KOPT-K1 (cell line): ENCODE results near the gene SDK1.

Experiments used
- H3K27ac ChIP-seq: fragments of 200-600 bp; sonication (generic); 2 replicates; pipeline ENCODE4 v1.5.1; 2016; ENCODE audit warnings: antibody characterized with exemption, mild to moderate bottlenecking, low read depth, low read length; ENCODE audit not compliant: poor library complexity, severe bottlenecking
- H3K36me3 ChIP-seq: fragments of 200-600 bp; sonication (generic); 2 replicates; pipeline ENCODE4 v1.5.1; 2017; ENCODE audit warnings: antibody characterized with exemption, mild to moderate bottlenecking, low read length, moderate library complexity; ENCODE audit not compliant: insufficient read depth
- H3K9me3 ChIP-seq: fragments of 200-600 bp; sonication (generic); 2 replicates; pipeline ENCODE4 v1.5.1; 2017; ENCODE audit warnings: antibody characterized with exemption, low read length, mild to moderate bottlenecking; ENCODE audit not compliant: insufficient read depth, poor library complexity, severe bottlenecking

Gene SDK1

DNA sequence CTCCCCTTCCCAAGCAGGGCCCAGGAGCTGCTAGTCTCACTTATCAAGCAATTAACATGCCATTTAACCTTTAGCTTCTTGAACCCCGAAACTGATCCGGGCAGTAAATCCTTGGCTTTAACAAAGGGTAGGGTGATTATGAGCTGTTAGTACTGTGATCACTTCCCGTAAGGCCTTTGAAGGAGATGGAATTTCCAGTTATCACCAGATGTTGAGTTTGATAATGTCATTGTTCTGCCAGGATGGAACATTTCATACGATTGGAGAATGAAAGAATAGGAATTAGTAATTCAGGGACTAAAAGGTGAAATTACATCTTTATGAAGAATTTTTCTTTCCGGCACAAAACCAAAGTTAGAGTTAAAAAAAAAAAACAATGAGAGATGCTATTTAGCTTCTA is 810.1 kb downstream of the SDK1 start:
- H3K27ac ChIP-seq = no peak overlapping the region
- H3K36me3 ChIP-seq = no peaks in the 10 kb centered on the region
- H3K9me3 ChIP-seq = peaks cover 9% of the 10 kb centered on the region

GRCh38 chr7:4113271-4113670 is 812.2 kb downstream of the SDK1 start:
- Histone ChIP-seq H3K27ac (no peak overlapping the region), H3K36me3 (no peaks in the 10 kb centered on the region), H3K9me3 (peaks cover 16% of the 10 kb centered on the region)

GRCh38 chr7:4113976-4114375 is 812.9 kb downstream of the SDK1 start:
- Histone ChIP-seq H3K9me3 (peaks cover 13% of the 10 kb centered on the region), H3K27ac (no peak overlapping the region), H3K36me3 (no peaks in the 10 kb centered on the region)

GRCh38 chr7:4115442-4115841 is 814.4 kb downstream of the SDK1 start:
- peaks cover 19% of the 10 kb centered on the region for H3K9me3 ChIP-seq

GRCh38 chr7:4115941-4116610 is 815.0 kb downstream of the SDK1 start:
- H3K36me3 ChIP-seq = no peaks in the 10 kb centered on the region
- H3K9me3 ChIP-seq = peaks cover 25% of the 10 kb centered on the region
- H3K27ac ChIP-seq = no peak overlapping the region

More at GRCh38 chr7:4115442-4115841, 814.4 kb downstream of the SDK1 start:
- H3K36me3 ChIP-seq = no peaks in the 10 kb centered on the region
- H3K27ac ChIP-seq = no peak overlapping the region

- H3K27ac ChIP-seq = no peak overlapping the region
- no peaks in the 10 kb centered on the region for H3K36me3 ChIP-seq
- H3K9me3 ChIP-seq = peaks cover 37% of the 10 kb centered on the region
These were observed 818.8 kb downstream of the SDK1 start for GRCh38 chr7:4119848-4120247.

GRCh38 chr7:4123346-4123745 is 822.3 kb downstream of the SDK1 start:
- H3K36me3 ChIP-seq = no peaks in the 10 kb centered on the region
- H3K27ac ChIP-seq = no peak overlapping the region

DNA sequence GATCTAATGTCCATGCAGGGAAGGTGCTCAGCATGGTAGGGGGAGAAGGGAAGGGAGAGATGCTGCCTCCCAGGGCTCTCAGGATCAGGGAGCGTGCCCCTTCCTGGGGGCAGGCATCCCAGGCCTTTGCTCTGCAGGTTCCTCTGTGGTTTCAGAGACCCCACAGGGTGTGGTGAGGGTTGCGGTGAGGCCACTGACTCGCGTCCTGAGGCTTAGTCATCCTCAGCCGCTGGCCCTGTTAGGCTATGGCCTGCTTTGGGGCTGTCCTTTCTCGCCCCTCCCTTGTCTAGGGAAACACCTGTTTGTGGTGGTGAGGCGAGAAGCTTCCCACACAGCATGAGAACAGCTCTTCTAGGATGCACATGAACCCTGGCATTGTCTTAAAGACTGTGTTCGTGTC is 822.8 kb downstream of the SDK1 start:
- Histone ChIP-seq H3K27ac (no peak overlapping the region), H3K9me3 (peaks cover 35% of the 10 kb centered on the region), H3K36me3 (no peaks in the 10 kb centered on the region)

More at GRCh38 chr7:4123346-4123745, 822.3 kb downstream of the SDK1 start:
- H3K9me3 ChIP-seq = peaks cover 35% of the 10 kb centered on the region

DNA sequence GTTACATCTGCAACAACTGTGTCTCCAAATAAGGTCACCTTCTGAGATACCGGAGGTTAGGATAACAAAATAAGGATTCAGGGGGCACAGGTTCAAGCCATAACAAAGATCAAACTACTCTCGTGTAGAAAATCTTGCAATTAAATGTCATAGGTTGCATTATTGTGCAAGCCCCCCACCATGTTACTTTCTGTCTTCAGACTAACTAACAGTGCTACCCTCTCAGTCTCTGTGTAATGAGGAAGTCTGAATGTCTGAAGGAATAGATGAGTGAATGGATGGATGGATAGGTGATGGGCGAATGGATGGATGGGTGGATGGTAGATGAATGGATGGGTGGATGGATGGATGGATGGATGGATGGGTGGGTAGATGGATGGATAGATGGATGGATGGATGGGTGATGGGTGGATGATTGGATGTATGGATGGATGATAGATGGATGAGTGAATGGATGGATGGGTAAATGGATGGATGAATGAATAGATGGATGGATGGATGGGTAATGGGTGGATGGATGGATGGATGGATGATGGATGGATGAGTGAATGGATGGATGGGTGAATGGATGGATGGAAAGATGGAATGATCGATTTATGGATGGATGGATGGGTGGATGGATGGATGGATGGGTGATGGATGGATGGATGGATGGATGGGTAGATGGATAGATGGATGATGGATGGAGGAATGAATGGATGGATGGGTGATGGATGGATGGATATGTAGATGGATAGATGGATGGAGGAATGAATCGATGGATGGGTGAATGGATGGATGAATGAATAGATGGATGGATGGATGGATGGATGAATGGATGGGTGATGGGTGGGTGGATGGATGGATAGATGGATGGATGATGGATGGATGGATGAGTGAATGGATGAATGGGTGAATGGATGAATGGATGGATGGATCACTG is 823.8 kb downstream of the SDK1 start:
- Histone ChIP-seq H3K9me3 (peaks cover 31% of the 10 kb centered on the region), H3K36me3 (no peaks in the 10 kb centered on the region), H3K27ac (no peak overlapping the region)

DNA sequence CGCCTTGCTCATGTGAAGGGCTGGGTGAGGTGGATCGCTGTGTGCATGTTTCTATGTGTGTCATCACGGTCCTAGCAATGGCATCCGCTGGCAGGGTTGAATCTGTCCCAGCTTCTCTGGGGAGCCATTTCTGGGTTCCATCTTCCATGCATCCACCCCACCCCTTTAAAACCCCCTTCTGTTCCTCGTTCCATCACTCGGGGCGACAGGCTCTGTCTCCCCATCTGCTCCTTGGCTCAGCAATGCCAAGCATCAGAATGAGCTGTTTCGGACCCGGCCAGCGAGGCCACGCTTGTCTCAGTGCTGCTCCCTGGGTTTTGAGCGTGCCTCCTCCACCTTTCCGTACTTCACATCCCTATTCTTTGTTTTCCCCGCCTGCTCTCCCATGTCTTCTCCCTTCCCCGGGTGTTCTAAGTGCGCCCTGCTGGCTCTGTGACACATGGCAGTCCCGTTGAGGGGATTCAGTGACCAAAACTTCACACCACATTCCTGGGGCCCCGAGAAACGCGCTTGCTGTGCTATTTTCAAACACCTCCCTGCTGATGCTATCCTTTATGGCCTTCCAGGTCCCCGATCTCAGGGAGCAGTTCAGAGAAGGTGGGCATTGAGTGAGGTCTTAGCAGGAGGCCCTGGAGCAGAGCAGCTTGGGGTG is 827.0 kb downstream of the SDK1 start:
- Histone ChIP-seq H3K36me3 (no peaks in the 10 kb centered on the region), H3K9me3 (peaks cover 8% of the 10 kb centered on the region), H3K27ac (no peak overlapping the region)

GRCh38 chr7:4129481-4130122 is 828.5 kb downstream of the SDK1 start:
- Histone ChIP-seq H3K36me3 (no peaks in the 10 kb centered on the region), H3K27ac (no peak overlapping the region)

GRCh38 chr7:4131063-4131462 is 830.0 kb downstream of the SDK1 start:
- no peaks in the 10 kb centered on the region for H3K36me3 ChIP-seq
- H3K27ac ChIP-seq = no peak overlapping the region
- no peaks in the 10 kb centered on the region for H3K9me3 ChIP-seq

More at GRCh38 chr7:4129481-4130122, 828.5 kb downstream of the SDK1 start:
- peaks cover 8% of the 10 kb centered on the region for H3K9me3 ChIP-seq

- Histone ChIP-seq H3K27ac (no peak overlapping the region), H3K36me3 (no peaks in the 10 kb centered on the region), H3K9me3 (no peaks in the 10 kb centered on the region)
These were observed 831.2 kb downstream of the SDK1 start for GRCh38 chr7:4132221-4132620.

DNA sequence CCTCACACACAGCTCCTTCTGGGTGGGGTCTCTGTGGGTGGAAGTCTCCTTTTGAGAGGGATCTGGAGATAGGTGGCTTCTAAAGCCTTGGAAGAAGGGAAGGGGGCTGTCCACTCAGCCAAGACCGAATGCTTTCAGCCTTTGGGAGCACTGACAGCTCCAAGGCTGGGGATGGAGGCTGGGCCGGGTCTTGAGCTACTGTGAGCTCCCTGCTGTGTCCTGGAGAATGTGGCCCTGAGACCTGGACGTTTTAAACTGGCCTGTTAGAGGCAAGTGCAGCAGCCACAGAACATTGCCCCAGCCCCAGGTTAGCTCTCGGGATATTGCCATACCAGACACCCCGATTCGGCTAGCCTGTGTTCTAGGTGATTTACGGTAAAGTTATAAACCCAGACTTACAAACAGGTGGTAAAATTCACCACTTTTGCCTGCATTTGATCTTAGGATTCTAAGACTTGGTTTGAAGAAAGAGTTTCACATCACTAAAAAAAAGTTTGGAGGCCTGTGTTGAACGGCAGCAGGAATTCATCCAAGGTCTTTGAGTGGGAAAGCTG is 832.5 kb downstream of the SDK1 start:
- H3K27ac ChIP-seq = no peak overlapping the region
- no peaks in the 10 kb centered on the region for H3K36me3 ChIP-seq
- H3K9me3 ChIP-seq = no peaks in the 10 kb centered on the region
